Measurements from ENCODE around the gene PPP1R18.

- TF ChIP-seq CTCF (IDR thresholded peaks at IDR 0.05; ENCODE audit: insufficient read depth, low read length, poor library complexity, severe bottlenecking) (no peak), EZH2phosphoT487 (conservative IDR thresholded peaks at IDR 0.05; ENCODE audit: low read length) (no peak)
Observed at GRCh38 chr6:30703821-30704220, 17.4 kb upstream of the PPP1R18 start.

Data from SU-DHL-6 (cell line).